Mesendoderm (in vitro differentiated cells): ENCODE results near the gene DUSP6.

Experiments used
- DNase-seq: peaks from one replicate; pipeline ENCODE4 v3.0.0; 2013
- H2AK5ac ChIP-seq: 2 replicates; pipeline ENCODE4 v1.6.1; 2013; ENCODE audit warnings: low read length, inconsistent platforms
- H2BK120ac ChIP-seq: 2 replicates; pipeline ENCODE4 v1.6.1; 2013; ENCODE audit warnings: low read depth, mild to moderate bottlenecking, low read length, moderate library complexity, mixed read lengths
- H2BK15ac ChIP-seq: replicated peaks from 2 replicates; pipeline ENCODE4 v1.6.1; 2013; ENCODE audit warnings: low read depth, mild to moderate bottlenecking, moderate library complexity
- H2BK5ac ChIP-seq: 2 replicates; pipeline ENCODE4 v1.6.1; 2013; ENCODE audit warnings: low read length, inconsistent platforms
- H3K18ac ChIP-seq: 2 replicates; pipeline ENCODE4 v1.6.1; 2013; ENCODE audit warnings: mild to moderate bottlenecking, low read length, mixed read lengths
- H3K23ac ChIP-seq: one replicate; pipeline ENCODE4 v1.6.1; 2013; ENCODE audit warnings: low read length
- H3K27ac ChIP-seq: 2 replicates; pipeline ENCODE4 v1.5.1; 2013; ENCODE audit warnings: low read depth, mild to moderate bottlenecking, inconsistent platforms, low read length, moderate library complexity
- H3K27me3 ChIP-seq: 2 replicates; pipeline ENCODE4 v1.6.1; 2013; ENCODE audit warnings: low read length, control low read depth, mild to moderate bottlenecking, inconsistent platforms; ENCODE audit not compliant: insufficient read depth, poor library complexity
- H3K36me3 ChIP-seq: 2 replicates; pipeline ENCODE4 v1.6.1; 2013; ENCODE audit warnings: low read length, inconsistent platforms; ENCODE audit not compliant: control insufficient read depth, insufficient read depth
- H3K4ac ChIP-seq: one replicate; pipeline ENCODE4 v1.6.1; 2013; ENCODE audit warnings: low read depth, mild to moderate bottlenecking, low read length, moderate library complexity
- H3K4me1 ChIP-seq: 2 replicates; pipeline ENCODE4 v1.6.1; 2013; ENCODE audit warnings: low read depth, low read length, inconsistent platforms; ENCODE audit not compliant: control insufficient read depth
- H3K4me2 ChIP-seq: 2 replicates; pipeline ENCODE4 v1.6.1; 2013; ENCODE audit warnings: low read length
- H3K4me3 ChIP-seq: 2 replicates; pipeline ENCODE4 v1.5.1; 2013; ENCODE audit warnings: mild to moderate bottlenecking, low read length
- H3K56ac ChIP-seq: one replicate; pipeline ENCODE4 v1.6.1; 2013; ENCODE audit warnings: low read length
- H3K79me1 ChIP-seq: 2 replicates; pipeline ENCODE4 v1.6.1; 2013; ENCODE audit warnings: low read length, inconsistent platforms
- H3K79me2 ChIP-seq: 2 replicates; pipeline ENCODE4 v1.6.1; 2013; ENCODE audit warnings: mild to moderate bottlenecking, low read length; ENCODE audit not compliant: control insufficient read depth, insufficient read depth
- H3K9ac ChIP-seq: 2 replicates; pipeline ENCODE4 v1.6.1; 2013; ENCODE audit warnings: low read length, inconsistent platforms
- H4K5ac ChIP-seq: one replicate; pipeline ENCODE4 v1.6.1; 2013; ENCODE audit warnings: low read length
- H4K8ac ChIP-seq: one replicate; pipeline ENCODE4 v1.6.1; 2013; ENCODE audit warnings: low read depth, mild to moderate bottlenecking, control low read depth, low read length, moderate library complexity
- WGBS: extraction: QIAGEN DNeasy Blood & Tissue Kit; methylation state at CpG from one replicate; pipeline ENCODE4 v1.1.7; 2013; ENCODE audit warnings: low lambda C conversion rate, missing lambda C conversion rate; ENCODE audit not compliant: insufficient coverage; ENCODE audit errors: extremely low coverage; 5-methylcytosine and 5-hydroxymethylcytosine counted together

The DUSP6 gene

GRCh38 chr12:89392391-89392790 is 40.1 kb upstream of the DUSP6 start:
- Histone ChIP-seq H3K56ac (no peak overlapping the region), H2BK5ac (no peak overlapping the region), H3K79me1 (no peaks in the 10 kb centered on the region), H3K4ac (no peak overlapping the region), H3K18ac (no peak overlapping the region), H3K4me1 (no peaks in the 10 kb centered on the region), H4K8ac (no peak overlapping the region), H3K79me2 (no peaks in the 10 kb centered on the region), H2BK15ac (no peak overlapping the region), H3K4me2 (no peak overlapping the region), H3K9ac (no peak overlapping the region), H2AK5ac (no peak overlapping the region), H2BK120ac (no peak overlapping the region), H3K36me3 (no peaks in the 10 kb centered on the region), H3K27ac (no peak overlapping the region), H4K5ac (no peak overlapping the region), H3K27me3 (no peaks in the 10 kb centered on the region), H3K4me3 (no peak overlapping the region), H3K23ac (no peak overlapping the region)
- no peak for DNase-seq
- WGBS: no CpG with 5 or more reads among the region's 3 CpGs

- no peak overlapping the region for H3K18ac ChIP-seq
- no CpG with 5 or more reads among the region's 6 CpGs for WGBS
Observed at GRCh38 chr12:89391726-89392336, 39.5 kb upstream of the DUSP6 start.

GRCh38 chr12:89390802-89391673 is 38.7 kb upstream of the DUSP6 start:
- Histone ChIP-seq H3K79me1 (no peaks in the 10 kb centered on the region), H3K79me2 (no peaks in the 10 kb centered on the region), H3K56ac (no peak overlapping the region), H3K4ac (no peak overlapping the region), H3K4me1 (peaks cover 4% of the 10 kb centered on the region), H2BK5ac (no peak overlapping the region), H2BK15ac (no peak overlapping the region), H3K27ac (no peak overlapping the region), H4K8ac (no peak overlapping the region), H3K18ac (no peak overlapping the region), H3K36me3 (no peaks in the 10 kb centered on the region), H3K4me3 (no peak overlapping the region), H3K4me2 (no peak overlapping the region), H2BK120ac (no peak overlapping the region), H3K9ac (no peak overlapping the region), H3K27me3 (no peaks in the 10 kb centered on the region), H3K23ac (no peak overlapping the region), H2AK5ac (no peak overlapping the region), H4K5ac (no peak overlapping the region)
- WGBS: no CpG with 5 or more reads among the region's 3 CpGs
- no peak for DNase-seq

More at GRCh38 chr12:89391726-89392336, 39.5 kb upstream of the DUSP6 start:
- Histone ChIP-seq H3K4me3 (no peak overlapping the region), H3K4me1 (no peaks in the 10 kb centered on the region), H3K27ac (no peak overlapping the region), H3K9ac (no peak overlapping the region), H4K8ac (no peak overlapping the region), H2BK5ac (no peak overlapping the region), H4K5ac (no peak overlapping the region), H3K23ac (no peak overlapping the region), H3K4ac (no peak overlapping the region), H3K4me2 (no peak overlapping the region), H3K79me2 (no peaks in the 10 kb centered on the region), H3K27me3 (no peaks in the 10 kb centered on the region), H2AK5ac (no peak overlapping the region), H2BK120ac (no peak overlapping the region), H3K56ac (no peak overlapping the region), H3K79me1 (no peaks in the 10 kb centered on the region), H3K36me3 (no peaks in the 10 kb centered on the region), H2BK15ac (no peak overlapping the region)
- DNase-seq: no peak

GRCh38 chr12:89389755-89390661 is 37.7 kb upstream of the DUSP6 start:
- H3K79me2 ChIP-seq: no peaks in the 10 kb centered on the region
- H3K23ac ChIP-seq: no peak overlapping the region
- WGBS: no CpG with 5 or more reads among the region's 6 CpGs
- H3K4me1 ChIP-seq: peaks cover 4% of the 10 kb centered on the region
- H3K27me3 ChIP-seq: no peaks in the 10 kb centered on the region
- H3K56ac ChIP-seq: no peak overlapping the region
- H2BK120ac ChIP-seq: no peak overlapping the region
- no peak overlapping the region for H3K4me2 ChIP-seq
- no peak overlapping the region for H2BK15ac ChIP-seq
- no peak overlapping the region for H2BK5ac ChIP-seq
- no peak overlapping the region for H3K9ac ChIP-seq
- no peak overlapping the region for H3K18ac ChIP-seq
- no peak overlapping the region for H3K4ac ChIP-seq
- H3K79me1 ChIP-seq: no peaks in the 10 kb centered on the region
- H2AK5ac ChIP-seq: no peak overlapping the region
- H3K36me3 ChIP-seq: no peaks in the 10 kb centered on the region
- H4K8ac ChIP-seq: no peak overlapping the region
- no peak for DNase-seq
- no peak overlapping the region for H4K5ac ChIP-seq
- H3K4me3 ChIP-seq: no peak overlapping the region
- no peak overlapping the region for H3K27ac ChIP-seq

GRCh38 chr12:89386138-89386537 is 33.8 kb upstream of the DUSP6 start:
- no peak overlapping the region for H3K4me3 ChIP-seq
- H3K4me1 ChIP-seq: peaks cover 4% of the 10 kb centered on the region
- peak overlapping the region; percentile 23 for H2BK15ac ChIP-seq

More at GRCh38 chr12:89386138-89386537, 33.8 kb upstream of the DUSP6 start:
- H4K8ac ChIP-seq: no peak overlapping the region
- H3K79me1 ChIP-seq: no peaks in the 10 kb centered on the region
- H3K4me2 ChIP-seq: no peak overlapping the region
- peak overlapping the region; percentile 65 for H3K4ac ChIP-seq
- no peak overlapping the region for H2AK5ac ChIP-seq
- H3K27ac ChIP-seq: no peak overlapping the region
- no peaks in the 10 kb centered on the region for H3K79me2 ChIP-seq
- H3K27me3 ChIP-seq: no peaks in the 10 kb centered on the region
- H3K18ac ChIP-seq: peak overlapping the region; percentile 28
- H2BK120ac ChIP-seq: no peak overlapping the region
- H2BK5ac ChIP-seq: no peak overlapping the region
- H4K5ac ChIP-seq: no peak overlapping the region
- H3K36me3 ChIP-seq: no peaks in the 10 kb centered on the region
- H3K9ac ChIP-seq: no peak overlapping the region
- no peak overlapping the region for H3K56ac ChIP-seq
- WGBS: no CpG with 5 or more reads among the region's 3 CpGs
- H3K23ac ChIP-seq: no peak overlapping the region
- no peak for DNase-seq
